ENCODE measurements around the gene HBS1L. TPM values are rescaled to one million over a fixed set of nuclear protein-coding genes. Genes with fewer than 3 reads are reported as not detected.

HBS1L gene
- total and polyA plus RNA-seq, 2 experiments from 2014 or later: 43.0 to 70.6 TPM

DNA sequence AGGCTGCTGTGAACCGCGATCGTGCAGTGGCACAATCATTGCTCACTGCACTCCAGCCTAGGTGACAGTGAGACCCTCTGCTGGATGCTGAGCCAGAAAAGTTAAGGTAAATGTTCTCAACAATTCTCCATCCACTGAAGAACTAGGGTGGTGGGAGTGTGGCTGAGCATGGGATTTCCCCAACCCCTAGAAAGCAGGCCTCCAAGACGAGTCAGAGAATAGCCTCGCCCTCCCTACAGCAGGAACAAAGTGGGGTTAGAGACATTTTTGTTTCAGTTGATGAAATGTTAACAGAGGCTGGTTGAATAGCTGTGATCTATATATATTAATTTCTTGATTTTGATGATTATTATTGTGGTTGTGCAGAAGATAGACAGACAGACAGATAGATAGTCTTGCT lies 98.6 kb downstream of the HBS1L start:
- H3K27ac ChIP-seq: no peak overlapping the region
- no peaks in the 10 kb centered on the region for H3K27me3 ChIP-seq
- no peak overlapping the region for H3K4me2 ChIP-seq
- 93% methylated on average over 5 of the region's 5 CpGs for WGBS (ENCODE audit: low lambda C conversion rate, missing lambda C conversion rate)
- H4K20me1 ChIP-seq (ENCODE audit: insufficient read depth, poor library complexity, severe bottlenecking): no peaks in the 10 kb centered on the region
- no peak overlapping the region for H2AFZ ChIP-seq
- no peaks in the 10 kb centered on the region for H3K36me3 ChIP-seq (replicated peaks; ENCODE audit: insufficient read depth, low read depth)
- H3K79me2 ChIP-seq: no peaks in the 10 kb centered on the region
- DNase-seq (ENCODE audit: low spot score): no peak
- TF ChIP-seq, protein P1, sequence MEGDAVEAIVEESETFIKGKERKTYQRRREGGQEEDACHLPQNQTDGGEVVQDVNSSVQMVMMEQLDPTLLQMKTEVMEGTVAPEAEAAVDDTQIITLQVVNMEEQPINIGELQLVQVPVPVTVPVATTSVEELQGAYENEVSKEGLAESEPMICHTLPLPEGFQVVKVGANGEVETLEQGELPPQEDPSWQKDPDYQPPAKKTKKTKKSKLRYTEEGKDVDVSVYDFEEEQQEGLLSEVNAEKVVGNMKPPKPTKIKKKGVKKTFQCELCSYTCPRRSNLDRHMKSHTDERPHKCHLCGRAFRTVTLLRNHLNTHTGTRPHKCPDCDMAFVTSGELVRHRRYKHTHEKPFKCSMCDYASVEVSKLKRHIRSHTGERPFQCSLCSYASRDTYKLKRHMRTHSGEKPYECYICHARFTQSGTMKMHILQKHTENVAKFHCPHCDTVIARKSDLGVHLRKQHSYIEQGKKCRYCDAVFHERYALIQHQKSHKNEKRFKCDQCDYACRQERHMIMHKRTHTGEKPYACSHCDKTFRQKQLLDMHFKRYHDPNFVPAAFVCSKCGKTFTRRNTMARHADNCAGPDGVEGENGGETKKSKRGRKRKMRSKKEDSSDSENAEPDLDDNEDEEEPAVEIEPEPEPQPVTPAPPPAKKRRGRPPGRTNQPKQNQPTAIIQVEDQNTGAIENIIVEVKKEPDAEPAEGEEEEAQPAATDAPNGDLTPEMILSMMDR (IDR thresholded peaks at IDR 0.05; ENCODE audit: poor library complexity): no peak
- TF ChIP-seq EZH2phosphoT487 (IDR thresholded peaks at IDR 0.05; ENCODE audit: low read depth, severe bottlenecking, unreplicated experiment): no peak
- no peak for TF ChIP-seq EZH2 (IDR thresholded peaks at IDR 0.05; ENCODE audit: borderline replicate concordance)
- no peaks in the 10 kb centered on the region for H3K9me2 ChIP-seq (replicated peaks; ENCODE audit: insufficient read depth)
- no peak overlapping the region for H3K4me3 ChIP-seq
- no peaks in the 10 kb centered on the region for H3K9me3 ChIP-seq (ENCODE audit: low read depth)
- no peaks in the 10 kb centered on the region for H3K4me1 ChIP-seq (ENCODE audit: insufficient read depth)

DNA sequence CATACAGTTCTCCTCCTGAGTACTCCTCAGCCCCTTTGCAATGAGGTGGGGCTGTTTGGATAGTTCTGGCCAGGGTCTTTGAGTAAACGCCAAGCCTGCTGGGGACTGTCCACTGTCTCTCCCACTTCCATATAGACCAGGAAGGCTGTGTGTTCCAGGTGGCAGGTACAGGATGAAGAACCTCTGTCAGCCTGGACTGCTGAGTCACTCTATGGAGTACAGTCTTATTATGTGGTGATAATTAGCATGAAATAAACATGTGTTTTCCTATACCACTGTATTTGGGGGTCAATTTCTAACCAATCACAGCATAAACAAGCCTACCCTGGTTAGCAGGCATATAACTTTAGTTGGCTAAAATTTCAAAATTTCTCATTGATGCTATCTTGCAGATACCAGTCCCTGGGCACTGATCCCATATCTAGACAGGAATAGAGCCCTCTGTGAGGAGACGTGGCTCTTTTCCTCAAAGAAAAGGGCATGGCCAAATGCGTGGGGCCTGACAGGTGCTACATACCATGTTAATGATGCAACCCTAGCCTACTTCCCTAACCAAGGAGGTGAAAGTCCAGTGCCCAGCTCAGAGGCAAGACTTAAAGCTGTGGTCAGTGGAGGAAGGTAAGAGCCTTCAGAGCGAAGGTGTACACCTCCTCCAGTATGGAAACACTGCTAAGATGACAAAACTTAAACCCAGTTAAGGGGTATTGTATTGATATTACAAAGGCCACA lies 100.2 kb downstream of the HBS1L start:
- Histone ChIP-seq H3K4me1 (ENCODE audit: insufficient read depth) (no peaks in the 10 kb centered on the region), H3K4me2 (no peak overlapping the region), H3K79me2 (no peaks in the 10 kb centered on the region), H3K36me3 (replicated peaks; ENCODE audit: insufficient read depth, low read depth) (no peaks in the 10 kb centered on the region), H3K4me3 (no peak overlapping the region), H3K27me3 (no peaks in the 10 kb centered on the region), H4K20me1 (ENCODE audit: insufficient read depth, poor library complexity, severe bottlenecking) (no peaks in the 10 kb centered on the region), H3K9me3 (ENCODE audit: low read depth) (no peaks in the 10 kb centered on the region), H2AFZ (no peak overlapping the region), H3K9me2 (replicated peaks; ENCODE audit: insufficient read depth) (no peaks in the 10 kb centered on the region), H3K27ac (peak overlapping the region; percentile 29)
- WGBS (ENCODE audit: low lambda C conversion rate, missing lambda C conversion rate): 88% methylated on average over 4 of the region's 4 CpGs
- TF ChIP-seq, protein P1 (IDR thresholded peaks at IDR 0.05; ENCODE audit: poor library complexity): no peak
- no peak for TF ChIP-seq EZH2 (IDR thresholded peaks at IDR 0.05; ENCODE audit: borderline replicate concordance)
- no peak for TF ChIP-seq EZH2phosphoT487 (IDR thresholded peaks at IDR 0.05; ENCODE audit: low read depth, severe bottlenecking, unreplicated experiment)
- peak; percentile 23 for DNase-seq (ENCODE audit: low spot score)

DNA sequence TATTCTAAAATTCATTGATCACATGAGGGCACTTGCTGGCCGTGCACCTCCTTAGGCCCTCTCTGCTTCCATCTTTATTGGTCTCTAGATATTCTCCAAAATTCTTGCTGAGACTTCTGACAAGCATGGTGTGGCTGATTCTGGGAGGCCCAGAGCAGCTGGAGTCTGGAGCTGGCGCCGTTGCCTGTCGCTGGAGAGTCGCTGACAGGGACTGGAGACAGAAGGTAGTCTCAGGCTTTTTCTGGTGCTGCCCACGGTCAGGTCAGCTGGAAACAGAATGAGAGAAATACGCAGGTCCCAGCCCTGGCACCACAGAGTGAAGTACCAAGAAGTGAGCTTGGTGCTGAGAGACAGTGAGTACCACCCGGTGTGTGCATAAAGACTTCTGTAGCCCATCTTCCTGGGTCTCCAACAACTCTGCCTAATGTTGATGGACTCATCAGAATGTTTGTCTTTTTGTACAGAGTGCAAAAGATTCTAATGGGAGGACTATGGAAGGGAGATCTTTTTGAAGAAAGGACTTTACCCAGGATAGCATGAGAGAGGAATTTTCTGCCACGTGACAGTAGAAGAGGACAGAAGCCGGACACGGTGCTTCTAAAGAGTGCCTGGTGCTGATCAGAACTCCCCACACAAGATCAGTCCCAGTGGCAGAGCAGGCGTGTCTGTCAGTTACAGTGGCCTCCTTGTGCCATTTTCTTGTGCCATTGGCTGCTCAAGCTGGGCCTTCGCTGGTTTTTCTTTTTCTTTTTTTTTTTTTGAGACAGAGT lies 102.9 kb downstream of the HBS1L start:
- no peaks in the 10 kb centered on the region for H3K27me3 ChIP-seq
- TF ChIP-seq EZH2 (IDR thresholded peaks at IDR 0.05; ENCODE audit: borderline replicate concordance): no peak
- TF ChIP-seq, protein P1 (IDR thresholded peaks at IDR 0.05; ENCODE audit: poor library complexity): no peak
- no peak for TF ChIP-seq EZH2phosphoT487 (IDR thresholded peaks at IDR 0.05; ENCODE audit: low read depth, severe bottlenecking, unreplicated experiment)
- 87% methylated on average over 13 of the region's 13 CpGs for WGBS (ENCODE audit: low lambda C conversion rate, missing lambda C conversion rate)
- H3K27ac ChIP-seq: no peak overlapping the region
- no peak overlapping the region for H3K4me3 ChIP-seq
- H3K4me1 ChIP-seq (ENCODE audit: insufficient read depth): no peaks in the 10 kb centered on the region
- no peaks in the 10 kb centered on the region for H3K36me3 ChIP-seq (replicated peaks; ENCODE audit: insufficient read depth, low read depth)
- H3K9me3 ChIP-seq (ENCODE audit: low read depth): no peaks in the 10 kb centered on the region
- no peak overlapping the region for H3K4me2 ChIP-seq
- H4K20me1 ChIP-seq (ENCODE audit: insufficient read depth, poor library complexity, severe bottlenecking): no peaks in the 10 kb centered on the region
- peak; percentile 24 for DNase-seq (ENCODE audit: low spot score)
- H3K79me2 ChIP-seq: no peaks in the 10 kb centered on the region
- no peak overlapping the region for H2AFZ ChIP-seq
- no peaks in the 10 kb centered on the region for H3K9me2 ChIP-seq (replicated peaks; ENCODE audit: insufficient read depth)

Measured in hepatocyte (in vitro differentiated cells).